ENCODE results near the gene AGO3. TPM values are rescaled to one million over a fixed set of nuclear protein-coding genes. Genes with fewer than 3 reads are reported as not detected.

AGO3 gene
- total and polyA plus RNA-seq, 2 of the 13 experiments (the other 11 are each of a cell fraction or from before 2014, with no cell fraction given), result 21.2 to 27.1 TPM

GRCh38 chr1:36088577-36089392 is 157.9 kb downstream of the AGO3 start, which contains the start of gene ADPRS (continued):
- TF ChIP-seq HOMEZ (CRISPR knock-in tag; IDR thresholded peaks at IDR 0.05; ENCODE audit: low read depth), result peak; percentile 69; the same call in 1 of the 2 replicates
- TF ChIP-seq, protein P1, sequence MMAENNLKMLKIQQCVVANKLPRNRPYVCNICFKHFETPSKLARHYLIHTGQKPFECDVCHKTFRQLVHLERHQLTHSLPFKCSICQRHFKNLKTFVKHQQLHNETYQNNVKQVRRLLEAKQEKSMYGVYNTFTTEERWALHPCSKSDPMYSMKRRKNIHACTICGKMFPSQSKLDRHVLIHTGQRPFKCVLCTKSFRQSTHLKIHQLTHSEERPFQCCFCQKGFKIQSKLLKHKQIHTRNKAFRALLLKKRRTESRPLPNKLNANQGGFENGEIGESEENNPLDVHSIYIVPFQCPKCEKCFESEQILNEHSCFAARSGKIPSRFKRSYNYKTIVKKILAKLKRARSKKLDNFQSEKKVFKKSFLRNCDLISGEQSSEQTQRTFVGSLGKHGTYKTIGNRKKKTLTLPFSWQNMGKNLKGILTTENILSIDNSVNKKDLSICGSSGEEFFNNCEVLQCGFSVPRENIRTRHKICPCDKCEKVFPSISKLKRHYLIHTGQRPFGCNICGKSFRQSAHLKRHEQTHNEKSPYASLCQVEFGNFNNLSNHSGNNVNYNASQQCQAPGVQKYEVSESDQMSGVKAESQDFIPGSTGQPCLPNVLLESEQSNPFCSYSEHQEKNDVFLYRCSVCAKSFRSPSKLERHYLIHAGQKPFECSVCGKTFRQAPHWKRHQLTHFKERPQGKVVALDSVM (CRISPR knock-in tag; IDR thresholded peaks at IDR 0.05), result peak; percentile 97
- TF ChIP-seq ZNF747 (CRISPR knock-in tag; IDR thresholded peaks at IDR 0.05; ENCODE audit: borderline replicate concordance), result no peak; the same call in 1 of the 2 replicates
- TF ChIP-seq FOXK2 (IDR thresholded peaks at IDR 0.05), result no peak
- TF ChIP-seq ZKSCAN1 (IDR thresholded peaks at IDR 0.05; ENCODE audit: low read length), result 0 out of 2 replicates have a peak, but pooled peaks have one; percentile 46
- no peak for TF ChIP-seq ZNF432 (CRISPR knock-in tag; IDR thresholded peaks at IDR 0.05; ENCODE audit: borderline replicate concordance)
- TF ChIP-seq JARID2 (CRISPR knock-in tag; IDR thresholded peaks at IDR 0.05; ENCODE audit: insufficient replicate concordance), result peak; percentile 66
- peak; percentile 96; the same call in 1 of the 2 replicates for TF ChIP-seq E2F2 (CRISPR knock-in tag; IDR thresholded peaks at IDR 0.05; ENCODE audit: borderline replicate concordance)
- TF ChIP-seq, protein P2, sequence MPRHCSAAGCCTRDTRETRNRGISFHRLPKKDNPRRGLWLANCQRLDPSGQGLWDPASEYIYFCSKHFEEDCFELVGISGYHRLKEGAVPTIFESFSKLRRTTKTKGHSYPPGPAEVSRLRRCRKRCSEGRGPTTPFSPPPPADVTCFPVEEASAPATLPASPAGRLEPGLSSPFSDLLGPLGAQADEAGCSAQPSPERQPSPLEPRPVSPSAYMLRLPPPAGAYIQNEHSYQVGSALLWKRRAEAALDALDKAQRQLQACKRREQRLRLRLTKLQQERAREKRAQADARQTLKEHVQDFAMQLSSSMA (CRISPR knock-in tag; IDR thresholded peaks at IDR 0.05), result peak; percentile 63; the same call in 1 of the 2 replicates
- no peak for TF ChIP-seq RFX3 (CRISPR knock-in tag; IDR thresholded peaks at IDR 0.05)
- peak; percentile 93; the same call in 1 of the 2 replicates for TF ChIP-seq SMAD1 (CRISPR knock-in tag; IDR thresholded peaks at IDR 0.05; ENCODE audit: borderline replicate concordance, low read depth)
- TF ChIP-seq, protein P3, sequence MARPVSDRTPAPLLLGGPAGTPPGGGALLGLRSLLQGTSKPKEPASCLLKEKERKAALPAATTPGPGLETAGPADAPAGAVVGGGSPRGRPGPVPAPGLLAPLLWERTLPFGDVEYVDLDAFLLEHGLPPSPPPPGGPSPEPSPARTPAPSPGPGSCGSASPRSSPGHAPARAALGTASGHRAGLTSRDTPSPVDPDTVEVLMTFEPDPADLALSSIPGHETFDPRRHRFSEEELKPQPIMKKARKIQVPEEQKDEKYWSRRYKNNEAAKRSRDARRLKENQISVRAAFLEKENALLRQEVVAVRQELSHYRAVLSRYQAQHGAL (CRISPR knock-in tag; IDR thresholded peaks at IDR 0.05; ENCODE audit: not compliant biosample characterization), result no peak
- TF ChIP-seq HNRNPL (IDR thresholded peaks at IDR 0.05; ENCODE audit: low read depth, low read length), result 0 out of 2 replicates have a peak, but pooled peaks have one; percentile 22
- no peak for TF ChIP-seq SRSF1 (optimal IDR thresholded peaks at IDR 0.05; ENCODE audit: low read depth, low read length)
- TF ChIP-seq KLF15 (CRISPR knock-in tag; IDR thresholded peaks at IDR 0.05; ENCODE audit: borderline replicate concordance), result no peak
- no peak for TF ChIP-seq ZNF24 (IDR thresholded peaks at IDR 0.05)
- peak; percentile 88 for TF ChIP-seq KDM5B (CRISPR knock-in tag; IDR thresholded peaks at IDR 0.05; ENCODE audit: borderline replicate concordance)
- TF ChIP-seq GZF1 (CRISPR knock-in tag; IDR thresholded peaks at IDR 0.05), result 0 out of 2 replicates have a peak, but pooled peaks have one; percentile 63
- TF ChIP-seq ADNP (CRISPR knock-in tag; IDR thresholded peaks at IDR 0.05), result no peak
- no peak for TF ChIP-seq EZH2 (conservative IDR thresholded peaks at IDR 0.05; ENCODE audit: low read depth, low read length)
- 0 out of 2 replicates have a peak, but pooled peaks have one; percentile 37 for TF ChIP-seq REL (CRISPR knock-in tag; conservative IDR thresholded peaks at IDR 0.05)
- peak; percentile 89 for TF ChIP-seq DMAP1 (CRISPR knock-in tag; IDR thresholded peaks at IDR 0.05)
- TF ChIP-seq ZMYM3 (CRISPR knock-in tag; IDR thresholded peaks at IDR 0.05), result no peak
- no peak for TF ChIP-seq ZNF10 (CRISPR knock-in tag; IDR thresholded peaks at IDR 0.05; ENCODE audit: borderline replicate concordance, low read depth)
